ENCODE measurements around the gene CNN1.

Gene CNN1

GRCh38 chr19:11587302-11587974 lies 48.8 kb downstream of the CNN1 start:
- DNase-seq (ENCODE audit: extremely low spot score) = peak; percentile 85
- POLR2A ChIA-PET = no interaction called here
- CTCF ChIA-PET = no interaction called here
- TF ChIP-seq HDGF (IDR thresholded peaks at IDR 0.05; ENCODE audit: borderline replicate concordance) = no peak
- no peak for TF ChIP-seq BHLHE40 (IDR thresholded peaks at IDR 0.05; ENCODE audit: borderline replicate concordance)
- TF ChIP-seq FOXK2 (IDR thresholded peaks at IDR 0.05) = no peak

- TF ChIP-seq BHLHE40 (IDR thresholded peaks at IDR 0.05; ENCODE audit: borderline replicate concordance) = no peak
- no peak for TF ChIP-seq HDGF (IDR thresholded peaks at IDR 0.05; ENCODE audit: borderline replicate concordance)
- TF ChIP-seq ELF4 (IDR thresholded peaks at IDR 0.05) = no peak
- TF ChIP-seq TARDBP (IDR thresholded peaks at IDR 0.05) = no peak
- no peak for TF ChIP-seq ZNF384 (IDR thresholded peaks at IDR 0.05)
- no peak for TF ChIP-seq CTBP1 (IDR thresholded peaks at IDR 0.05; ENCODE audit: borderline replicate concordance)
- TF ChIP-seq SP1 (IDR thresholded peaks at IDR 0.05) = no peak
- TF ChIP-seq LEF1 (IDR thresholded peaks at IDR 0.05; ENCODE audit: borderline replicate concordance) = no peak
- TF ChIP-seq SUZ12 (IDR thresholded peaks at IDR 0.05) = no peak
- no peak for TF ChIP-seq FOXK2 (IDR thresholded peaks at IDR 0.05)
- TF ChIP-seq FOXM1 (IDR thresholded peaks at IDR 0.05; ENCODE audit: borderline replicate concordance) = no peak
- TF ChIP-seq PKNOX1 (IDR thresholded peaks at IDR 0.05) = no peak
- TF ChIP-seq ARNT (IDR thresholded peaks at IDR 0.05) = no peak
- TF ChIP-seq L3MBTL2 (conservative IDR thresholded peaks at IDR 0.05) = no peak
- TF ChIP-seq NFRKB (IDR thresholded peaks at IDR 0.05) = no peak
- TF ChIP-seq FOXA1 (IDR thresholded peaks at IDR 0.05) = no peak
- ChIA-PET POLR2A (interaction anchor here (1.5 kb wide), 1 partner anchor 29 kb away, joined by 4 read pairs; the partner anchor contains the start of gene ELOF1), CTCF (interaction anchor here (0.7 kb wide), 1 partner anchor 52 kb away, joined by 3 read pairs; no protein-coding TSS in a partner anchor)
- no peak for DNase-seq (ENCODE audit: extremely low spot score)
Observed at GRCh38 chr19:11587975-11588631, 49.5 kb downstream of the CNN1 start.

- no peak for TF ChIP-seq NFRKB (IDR thresholded peaks at IDR 0.05)
- no peak for TF ChIP-seq SUZ12 (IDR thresholded peaks at IDR 0.05)
- no peak for TF ChIP-seq PKNOX1 (IDR thresholded peaks at IDR 0.05)
- no peak for TF ChIP-seq HDGF (IDR thresholded peaks at IDR 0.05; ENCODE audit: borderline replicate concordance)
- no peak for TF ChIP-seq LEF1 (IDR thresholded peaks at IDR 0.05; ENCODE audit: borderline replicate concordance)
- no peak for TF ChIP-seq ARNT (IDR thresholded peaks at IDR 0.05)
- no peak for TF ChIP-seq BHLHE40 (IDR thresholded peaks at IDR 0.05; ENCODE audit: borderline replicate concordance)
- TF ChIP-seq L3MBTL2 (conservative IDR thresholded peaks at IDR 0.05) = no peak
- no peak for TF ChIP-seq TARDBP (IDR thresholded peaks at IDR 0.05)
- no peak for TF ChIP-seq FOXM1 (IDR thresholded peaks at IDR 0.05; ENCODE audit: borderline replicate concordance)
- no peak for TF ChIP-seq FOXA1 (IDR thresholded peaks at IDR 0.05)
- TF ChIP-seq ZNF384 (IDR thresholded peaks at IDR 0.05) = no peak
- TF ChIP-seq SP1 (IDR thresholded peaks at IDR 0.05) = no peak
- TF ChIP-seq ELF4 (IDR thresholded peaks at IDR 0.05) = no peak
- no peak for TF ChIP-seq CTBP1 (IDR thresholded peaks at IDR 0.05; ENCODE audit: borderline replicate concordance)
- no peak for TF ChIP-seq FOXK2 (IDR thresholded peaks at IDR 0.05)
- DNase-seq (ENCODE audit: extremely low spot score) = no peak
- CTCF ChIA-PET = interaction anchor here (1.0 kb wide), 1 partner anchor 112 kb away, joined by 4 read pairs; no protein-coding TSS in a partner anchor
- POLR2A ChIA-PET = interaction anchor here (0.7 to 1.0 kb wide), 2 partner anchors 35 to 220 kb away, joined by 3 to 4 read pairs; partner anchors contain the start of genes ELOF1 and ZNF440
Observed at GRCh38 chr19:11594084-11594483, 55.4 kb downstream of the CNN1 start.

- no peak for DNase-seq (ENCODE audit: extremely low spot score)
- CTCF ChIA-PET = no interaction called here
- TF ChIP-seq ELF4 (IDR thresholded peaks at IDR 0.05) (no peak), SP1 (IDR thresholded peaks at IDR 0.05) (no peak), FOXA1 (IDR thresholded peaks at IDR 0.05) (no peak), FOXM1 (IDR thresholded peaks at IDR 0.05; ENCODE audit: borderline replicate concordance) (no peak), ARNT (IDR thresholded peaks at IDR 0.05) (no peak), BHLHE40 (IDR thresholded peaks at IDR 0.05; ENCODE audit: borderline replicate concordance) (no peak), L3MBTL2 (conservative IDR thresholded peaks at IDR 0.05) (no peak), TARDBP (IDR thresholded peaks at IDR 0.05) (no peak), SUZ12 (IDR thresholded peaks at IDR 0.05) (no peak), FOXK2 (IDR thresholded peaks at IDR 0.05) (no peak), NFRKB (IDR thresholded peaks at IDR 0.05) (no peak), PKNOX1 (IDR thresholded peaks at IDR 0.05) (no peak), ZNF384 (IDR thresholded peaks at IDR 0.05) (no peak)
- POLR2A ChIA-PET = interaction anchor here (1.6 kb wide), 1 partner anchor 37 kb away, joined by 7 read pairs; the partner anchor contains the start of gene ELOF1
Observed at GRCh38 chr19:11596156-11596555, 57.5 kb downstream of the CNN1 start.

- POLR2A ChIA-PET = interaction anchor here (0.7 to 1.6 kb wide), 7 partner anchors 12 to 1931 kb away, joined by 3 to 7 read pairs (median 3); partner anchors contain the start of genes ECSIT and ELOF1
- CTCF ChIA-PET = no interaction called here
- peak; percentile 96 for DNase-seq (ENCODE audit: extremely low spot score)
- TF ChIP-seq PKNOX1 (IDR thresholded peaks at IDR 0.05) = peak; percentile 98
- TF ChIP-seq ZNF384 (IDR thresholded peaks at IDR 0.05) = peak; percentile 97
- TF ChIP-seq HDGF (IDR thresholded peaks at IDR 0.05; ENCODE audit: borderline replicate concordance) = no peak
Observed at GRCh38 chr19:11597202-11598102, 58.8 kb downstream of the CNN1 start, which contains the start of gene ZNF627. TSS of gene ZNF627 (plus strand) at chr19:11597483. CDS start at chr19:11597628, 145 bp downstream.

Data from HEK293T (cell line).